Measurements from ENCODE around the gene CDKAL1. TPM values are rescaled to one million over a fixed set of nuclear protein-coding genes. Genes with fewer than 3 reads are reported as not detected.

The CDKAL1 gene
- total and polyA plus RNA-seq, 9 of the 15 experiments (the other 6 are each of a cell fraction or from before 2014, with no cell fraction given), result 11.2 to 36.3 (median 20.1) TPM

GRCh38 chr6:21258665-21259064, 724.4 kb downstream of the CDKAL1 start (continued):
- TF ChIP-seq RAD51 (IDR thresholded peaks at IDR 0.05; ENCODE audit: borderline replicate concordance, low read depth), result peak; percentile 86
- no peak for TF ChIP-seq ELK3 (CRISPR knock-in tag; IDR thresholded peaks at IDR 0.05)
- peak; percentile 95 for TF ChIP-seq ZNF384 (IDR thresholded peaks at IDR 0.05; ENCODE audit: low read depth, low read length)
- TF ChIP-seq TAF7 (tag; IDR thresholded peaks at IDR 0.05), result no peak
- no peak for TF ChIP-seq TSC22D4 (tag; IDR thresholded peaks at IDR 0.05)
- no peak for TF ChIP-seq ZNF695 (CRISPR knock-in tag; IDR thresholded peaks at IDR 0.05)
- TF ChIP-seq EZH2 (IDR thresholded peaks at IDR 0.05; ENCODE audit: borderline replicate concordance, low read depth, low read length), result no peak
- peak; percentile 97 for TF ChIP-seq ZNF316 (IDR thresholded peaks at IDR 0.05)
- no peak for TF ChIP-seq ZZZ3 (IDR thresholded peaks at IDR 0.05)
- peak; percentile 92 for TF ChIP-seq C11orf30 (IDR thresholded peaks at IDR 0.05; ENCODE audit: low read depth)
- no peak for TF ChIP-seq TAF1 (IDR thresholded peaks at IDR 0.05; ENCODE audit: control insufficient read depth, extremely low read depth, insufficient read depth, low read length, severe bottlenecking)
- TF ChIP-seq TCF7L2 (IDR thresholded peaks at IDR 0.05; ENCODE audit: low read depth, low read length), result no peak
- no peak for TF ChIP-seq ETS2 (tag; IDR thresholded peaks at IDR 0.05; ENCODE audit: borderline replicate concordance, poor library complexity, severe bottlenecking)
- peak; percentile 86 for TF ChIP-seq MAFF (IDR thresholded peaks at IDR 0.05; ENCODE audit: low read length)
- TF ChIP-seq RBM25 (IDR thresholded peaks at IDR 0.05; ENCODE audit: low read depth, low read length, severe bottlenecking), result peak; percentile 12
- peak; percentile 81 for TF ChIP-seq MAFK (IDR thresholded peaks at IDR 0.05; ENCODE audit: low read length)
- TF ChIP-seq PRPF4 (IDR thresholded peaks at IDR 0.05; ENCODE audit: insufficient read depth, low read depth, low read length, poor library complexity, severe bottlenecking), result no peak
- TF ChIP-seq EHMT2 (IDR thresholded peaks at IDR 0.05), result no peak
- no peak for TF ChIP-seq CBX5 (IDR thresholded peaks at IDR 0.05; ENCODE audit: borderline replicate concordance, low read depth)
- TF ChIP-seq REST (IDR thresholded peaks at IDR 0.05; ENCODE audit: borderline replicate concordance), result peak; percentile 37; the same call in 1 of the 2 replicates
- no peak for TF ChIP-seq REST (CRISPR knock-in tag; IDR thresholded peaks at IDR 0.05; ENCODE audit: low read depth)

Data from K562 (cell line).